HG03159 (cell line): ENCODE measurements around the gene CXXC1.
"Not testable (repeated sequence)": the region's sequence is repeated elsewhere in the genome, so short reads cannot be mapped to it uniquely, and the experiment has no call there.

ENCODE experiments used
- ATAC-seq: cut with Tn5 transposase; IDR thresholded peaks from one replicate; pipeline ENCODE4 v1.9.1; 2021; ENCODE audit warnings: mild to moderate bottlenecking, moderate library complexity; ENCODE audit not compliant: unreplicated experiment

The CXXC1 gene

DNA sequence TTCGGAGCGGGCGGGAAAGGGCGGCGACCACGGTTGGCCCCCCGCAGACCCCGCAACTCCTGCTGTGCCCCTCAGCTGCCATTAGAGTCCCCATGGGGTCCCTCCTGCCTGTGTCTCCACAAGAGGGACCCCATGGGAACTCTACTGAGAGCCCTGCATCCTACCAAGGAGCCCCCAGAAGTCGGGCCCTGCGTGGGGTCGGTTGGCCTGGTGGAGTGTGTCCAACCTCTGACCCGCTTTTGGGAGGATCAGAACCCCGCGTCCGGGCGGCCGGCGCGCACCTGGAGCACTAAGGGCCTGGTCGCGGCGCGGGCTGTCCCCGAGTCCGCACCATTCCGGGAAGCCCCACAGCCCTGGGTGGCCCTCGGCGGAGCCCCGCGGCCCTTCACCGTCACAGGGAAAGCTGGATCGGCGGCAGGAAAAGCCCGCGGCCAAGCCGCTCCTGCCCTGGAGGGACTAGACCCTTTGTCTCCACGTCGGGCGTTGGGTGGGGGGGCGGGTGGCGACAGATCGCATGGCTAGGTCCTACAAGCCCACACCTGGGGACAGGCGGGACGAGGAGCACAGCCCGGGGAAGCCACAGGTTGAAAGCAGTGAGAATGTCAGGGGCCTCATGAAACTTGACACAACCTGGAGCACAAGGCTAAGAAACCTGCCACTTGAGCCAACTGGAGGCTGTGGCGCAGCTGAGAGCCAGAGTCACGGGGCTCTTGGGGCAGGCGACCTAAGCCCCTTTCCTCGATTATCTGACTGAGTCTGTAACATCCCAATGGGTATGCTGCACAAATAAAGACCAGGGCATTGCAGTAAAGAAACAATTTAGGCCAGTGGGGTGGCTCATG is 11.2 kb upstream of the CXXC1 start:
- ATAC-seq: no peak

DNA sequence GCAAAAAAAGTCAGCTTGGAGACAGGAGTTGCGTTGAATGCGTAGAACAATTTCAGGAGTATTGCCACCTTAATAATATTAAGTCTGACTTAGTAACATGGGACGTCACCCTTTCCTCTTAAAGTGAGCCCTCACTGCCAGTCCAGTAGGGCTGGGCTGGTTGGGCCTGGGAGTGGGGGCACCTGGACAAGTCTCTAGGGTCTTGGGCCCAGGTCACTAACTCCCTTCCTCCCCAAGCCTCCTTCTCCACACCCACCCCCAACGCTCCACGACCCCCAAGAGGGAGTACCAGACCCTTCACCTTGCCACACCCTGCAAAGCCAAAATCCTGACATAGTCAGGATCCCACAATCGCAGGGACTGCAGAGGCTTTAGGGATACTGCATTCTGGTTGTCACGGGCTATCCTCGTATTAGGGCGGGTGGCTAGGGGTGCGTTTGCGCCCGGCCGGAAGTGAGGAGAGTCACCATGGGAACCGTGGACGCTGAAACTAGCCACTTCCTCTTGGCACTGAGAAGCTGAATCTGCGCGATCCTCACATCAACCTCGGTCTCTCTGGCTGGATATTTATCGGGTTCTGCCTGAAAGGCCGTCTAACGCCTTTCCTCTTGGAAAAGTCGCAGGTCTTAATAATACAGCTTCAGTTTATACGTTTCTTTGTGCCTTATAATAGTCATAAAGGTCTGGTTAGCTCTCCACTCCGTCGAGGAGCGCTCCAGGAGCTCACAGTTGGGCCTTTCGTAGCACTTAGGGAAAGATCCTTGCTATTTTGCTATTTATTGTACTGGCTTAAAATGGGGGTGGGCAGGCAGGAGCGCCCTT is 10.3 kb upstream of the CXXC1 start:
- ATAC-seq: peak; percentile 99

DNA sequence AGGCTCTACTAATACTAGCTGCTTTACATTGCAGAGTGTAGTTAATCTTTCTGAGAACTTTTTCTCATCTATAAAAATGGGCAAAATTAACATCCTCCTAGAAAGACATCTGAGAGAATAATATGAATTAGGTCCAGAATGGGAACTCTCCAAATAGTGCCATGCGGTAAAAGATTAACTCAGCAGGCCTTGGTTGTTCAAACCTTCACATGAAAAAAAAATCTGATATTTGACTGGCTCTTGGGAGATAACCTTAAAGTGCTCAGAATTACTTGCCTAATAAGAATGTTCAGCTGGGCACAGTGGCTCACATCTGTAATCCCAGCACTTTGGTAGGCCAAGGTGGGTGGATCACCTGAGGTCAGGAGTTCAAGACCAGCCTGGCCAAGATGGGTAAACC is 5.5 kb upstream of the CXXC1 start:
- no peak for ATAC-seq

DNA sequence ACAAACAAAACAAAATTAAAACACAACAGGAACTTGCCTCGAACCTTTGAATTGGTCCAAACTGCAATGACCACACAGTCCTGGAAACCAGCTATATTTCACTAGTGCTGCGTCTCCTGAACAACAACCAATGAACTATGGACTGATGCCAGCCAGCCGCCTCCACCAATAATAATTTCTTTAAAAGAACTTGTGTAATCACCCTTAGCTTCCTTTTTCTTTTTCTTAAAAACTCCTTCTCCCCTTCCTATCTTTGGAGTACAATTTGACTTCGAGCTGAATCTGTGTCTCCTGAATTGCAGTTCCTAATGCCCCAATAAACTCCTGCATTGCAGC is 1.6 kb upstream of the CXXC1 start:
- no peak for ATAC-seq

DNA sequence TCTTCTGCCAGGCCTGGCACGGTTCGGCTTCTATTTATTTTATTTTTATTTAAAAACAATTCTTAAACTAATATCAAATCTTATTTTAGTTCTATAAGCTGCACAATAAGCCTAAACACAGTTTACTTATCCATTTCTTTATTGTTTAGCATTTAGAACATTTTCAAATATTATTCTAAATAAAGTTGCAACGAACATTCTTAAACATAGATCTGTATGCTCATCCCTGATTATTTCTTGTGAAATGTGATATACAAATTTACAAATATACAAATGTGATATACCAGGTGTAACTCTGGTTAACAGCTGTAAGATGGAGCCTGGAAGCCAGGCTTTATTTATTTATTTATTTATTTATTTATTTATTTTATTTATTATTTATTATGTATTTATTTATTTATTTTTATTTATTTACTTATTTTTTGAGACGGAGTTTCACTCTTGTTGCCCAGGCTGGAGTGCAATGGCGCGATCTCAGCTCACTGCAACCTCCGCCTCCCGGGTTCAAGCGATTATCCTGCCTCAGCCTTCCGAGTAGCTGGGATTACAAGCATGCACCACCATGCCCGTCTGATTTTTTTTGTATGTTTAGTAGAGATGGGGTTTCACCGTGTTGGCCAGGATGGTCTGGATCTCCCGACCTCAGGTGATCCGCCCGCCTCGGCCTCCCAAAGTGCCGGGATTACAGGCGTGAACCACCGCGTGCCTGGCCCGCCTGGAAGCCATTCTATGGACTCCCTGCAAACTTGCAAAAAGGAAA is 1.0 kb upstream of the CXXC1 start:
- not testable (repeated sequence) for ATAC-seq

DNA sequence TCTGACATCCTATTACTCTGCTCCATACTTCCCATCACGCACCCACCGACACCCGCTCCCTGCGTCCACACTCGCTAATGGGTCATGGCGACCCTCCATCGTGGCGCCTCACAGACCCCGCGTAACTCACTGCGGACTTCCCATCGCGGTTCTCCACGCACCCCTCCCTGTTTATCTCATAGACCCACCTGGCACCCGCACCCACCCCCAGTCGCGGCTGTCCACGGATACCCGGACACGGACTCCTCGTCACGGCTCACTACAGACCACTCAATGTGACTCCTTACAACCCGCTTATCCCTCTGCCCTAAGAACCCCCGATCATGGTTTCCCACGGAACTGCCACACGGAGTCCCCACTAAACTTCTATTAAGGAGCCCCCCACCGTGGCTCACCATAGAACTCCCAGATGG is 458 bp downstream of the CXXC1 start:
- ATAC-seq: no peak

DNA sequence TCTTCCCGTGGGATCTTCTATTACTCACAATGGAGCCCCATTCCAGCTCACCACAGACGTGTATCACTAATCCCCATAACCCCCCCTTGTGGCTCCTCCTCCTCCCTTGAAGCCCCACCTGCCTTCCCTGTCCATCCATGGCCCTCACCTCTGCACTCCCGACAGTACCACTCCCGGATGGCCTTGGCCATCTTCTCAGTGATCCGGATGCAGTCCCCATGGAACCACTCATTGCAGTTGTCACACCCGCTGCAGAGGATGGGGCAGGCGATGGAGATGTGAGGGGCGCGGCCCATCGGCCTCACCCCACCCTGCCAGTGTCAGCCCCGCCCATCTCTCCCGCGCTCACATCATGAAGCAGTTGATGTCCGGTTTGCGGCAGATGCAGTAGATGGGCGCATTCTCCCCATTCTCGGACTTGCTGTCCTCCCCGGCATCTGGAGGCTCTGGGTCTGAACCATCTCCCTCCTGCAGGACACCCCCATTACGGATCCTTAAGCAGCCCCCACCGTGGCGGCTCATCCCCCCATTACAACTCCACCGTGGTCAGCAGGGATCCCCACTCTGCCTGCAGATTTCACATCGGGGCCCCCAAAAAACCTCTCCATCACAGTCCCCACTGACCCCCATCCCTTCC is 983 bp downstream of the CXXC1 start:
- ATAC-seq: no peak

DNA sequence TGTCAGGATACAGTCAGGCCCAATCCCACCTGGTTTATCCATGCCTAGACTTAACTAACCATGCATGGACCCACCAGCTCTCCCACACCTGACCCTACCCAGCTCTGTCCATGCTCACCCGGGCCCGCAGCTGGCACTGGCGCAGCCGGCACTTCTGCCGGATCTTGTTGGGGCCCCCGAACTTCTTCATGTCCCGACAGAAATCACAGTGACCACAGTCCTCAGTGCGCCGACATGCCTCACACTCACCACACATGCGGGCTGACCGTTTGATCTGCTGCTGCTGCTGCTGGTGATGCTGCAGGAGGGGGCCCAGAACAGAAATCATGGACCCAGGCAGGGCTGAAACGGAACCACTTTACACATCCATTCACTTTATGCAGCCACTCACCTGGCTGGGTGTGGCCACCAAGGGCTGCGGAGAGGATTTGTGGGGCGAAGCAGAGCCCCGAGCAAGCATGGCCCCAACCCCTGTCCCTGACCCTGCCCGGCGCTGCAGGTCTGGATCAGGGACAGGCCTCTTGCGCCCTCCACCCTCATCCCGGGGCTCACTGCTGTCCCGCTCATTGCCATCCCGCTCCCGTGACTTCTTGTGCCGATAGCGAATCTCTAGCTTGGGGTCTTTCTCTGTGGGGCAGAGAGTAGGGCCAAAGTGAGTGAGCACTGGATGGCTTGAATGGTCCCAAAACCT is 1.7 kb downstream of the CXXC1 start:
- no peak for ATAC-seq

DNA sequence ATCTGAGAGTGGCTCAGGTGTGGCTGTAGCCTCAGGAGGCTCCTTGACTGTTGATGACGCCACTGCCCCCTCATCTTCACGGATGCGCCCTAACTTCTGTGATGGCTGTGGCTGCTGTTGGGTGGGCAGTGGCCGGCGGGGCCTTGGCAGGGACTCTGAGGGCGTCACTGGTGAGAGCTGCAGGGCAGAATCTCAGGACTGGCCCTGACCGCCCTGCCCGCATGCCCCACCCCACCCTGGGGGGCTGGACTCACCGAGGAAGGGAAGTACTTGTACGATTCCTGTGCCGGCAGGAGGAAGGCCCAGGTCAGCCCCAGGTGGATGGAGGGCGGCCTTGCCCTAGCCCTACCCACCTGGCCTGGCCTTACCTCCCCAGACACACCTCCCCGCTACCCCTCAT is 2.4 kb downstream of the CXXC1 start:
- ATAC-seq: no peak

DNA sequence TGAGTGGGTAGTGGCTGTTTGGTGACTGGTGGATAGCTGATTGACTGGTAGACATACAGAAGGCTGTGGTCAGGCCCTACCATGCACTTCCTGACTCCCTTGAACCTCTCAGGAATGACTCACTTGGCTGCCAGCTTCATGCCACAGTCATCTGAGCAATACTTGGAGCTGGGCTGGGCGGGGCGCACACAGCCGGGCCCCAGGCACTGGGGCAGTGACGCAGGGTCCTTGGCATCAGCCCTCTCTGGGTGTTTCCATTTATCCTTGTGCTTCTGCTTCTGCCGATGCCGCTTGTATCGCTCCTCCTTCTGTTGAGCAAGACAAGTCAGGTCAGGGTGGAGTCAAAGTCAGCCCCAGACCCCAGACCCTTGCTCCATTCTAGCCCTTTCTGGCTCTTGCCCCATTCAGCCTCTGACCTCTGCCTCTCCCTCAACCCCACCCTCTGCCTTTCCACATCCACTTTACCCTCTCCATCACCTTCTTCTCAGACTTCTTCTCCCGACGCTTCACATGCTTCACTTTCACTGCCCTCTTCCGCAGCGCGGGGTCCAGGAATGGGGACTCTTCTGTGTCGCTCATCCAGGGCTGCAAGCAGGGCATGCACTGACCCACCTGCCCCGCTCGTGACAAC is 3.1 kb downstream of the CXXC1 start:
- ATAC-seq: no peak

DNA sequence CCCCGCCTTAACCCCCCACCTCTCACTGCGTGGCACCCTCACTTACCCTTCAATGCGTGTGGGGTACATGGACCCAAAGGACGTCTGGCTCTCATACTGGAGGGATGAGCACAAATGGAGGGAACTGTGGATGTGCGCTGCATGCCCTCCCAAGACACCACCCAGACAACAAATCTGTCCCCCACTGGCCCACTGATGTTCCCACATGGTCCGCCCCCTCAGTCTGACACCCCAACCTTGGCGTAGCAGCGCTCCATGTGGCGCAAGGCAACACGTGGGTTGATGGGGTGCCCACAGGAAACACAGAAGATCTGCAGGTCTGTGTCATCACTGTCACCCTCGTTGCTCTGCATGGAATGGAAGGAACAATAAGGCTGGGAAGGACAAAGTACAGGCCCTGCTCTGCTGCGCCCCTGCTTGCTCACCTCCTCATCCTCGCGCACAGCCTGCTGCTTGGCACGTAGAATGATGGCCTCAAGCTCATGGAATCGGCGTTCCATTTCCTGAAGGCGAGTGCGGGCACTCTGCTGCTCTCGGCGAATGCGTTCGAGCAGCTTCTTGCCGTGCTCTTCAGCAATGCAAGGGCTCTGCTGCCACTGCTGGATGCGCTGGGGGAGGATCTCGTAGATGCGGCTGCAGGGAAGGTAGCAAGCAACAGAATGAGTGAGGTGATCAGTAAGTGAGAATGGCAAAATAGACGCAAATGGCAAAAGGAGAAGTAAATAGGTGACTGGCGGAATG is 3.9 kb downstream of the CXXC1 start:
- no peak for ATAC-seq

DNA sequence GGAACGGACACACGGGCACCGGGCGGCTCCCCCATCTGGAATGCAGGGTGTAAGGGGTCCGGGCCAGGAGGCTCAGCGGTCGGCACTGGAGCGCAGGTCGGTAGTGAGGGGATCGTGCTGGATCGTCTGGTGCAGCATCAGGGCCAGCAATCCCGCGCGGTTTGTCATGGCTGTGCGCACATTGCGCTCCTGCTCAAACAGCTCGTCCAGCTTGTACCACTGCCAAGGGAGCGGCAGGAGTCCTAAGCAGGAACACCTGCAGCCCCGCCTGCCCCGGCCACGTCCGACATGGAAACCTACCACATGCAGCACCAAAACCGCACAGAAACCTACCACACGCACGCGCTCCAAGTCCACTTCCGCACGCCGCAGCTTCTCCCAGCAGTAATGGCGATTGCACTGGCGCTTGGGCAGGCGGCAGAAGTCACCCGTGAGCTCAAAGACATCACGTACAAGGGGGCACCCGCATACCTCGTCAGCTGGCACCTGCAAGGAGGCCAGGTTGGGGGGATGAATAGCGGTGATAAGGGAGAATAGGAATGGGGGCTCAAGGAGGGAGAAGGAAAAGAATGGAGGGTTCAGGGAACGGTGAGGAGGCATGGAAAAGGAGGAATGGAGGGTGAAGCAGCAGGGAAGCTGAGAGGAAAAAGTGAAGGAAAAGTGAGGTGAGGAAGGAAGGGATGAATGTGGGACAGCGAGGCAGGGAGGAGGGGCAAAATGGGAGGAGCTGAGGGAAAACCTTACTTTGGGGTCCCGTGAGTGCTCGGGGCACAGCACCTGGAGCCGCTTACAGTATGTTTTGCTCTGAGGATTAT is 4.8 kb downstream of the CXXC1 start:
- ATAC-seq: no peak

DNA sequence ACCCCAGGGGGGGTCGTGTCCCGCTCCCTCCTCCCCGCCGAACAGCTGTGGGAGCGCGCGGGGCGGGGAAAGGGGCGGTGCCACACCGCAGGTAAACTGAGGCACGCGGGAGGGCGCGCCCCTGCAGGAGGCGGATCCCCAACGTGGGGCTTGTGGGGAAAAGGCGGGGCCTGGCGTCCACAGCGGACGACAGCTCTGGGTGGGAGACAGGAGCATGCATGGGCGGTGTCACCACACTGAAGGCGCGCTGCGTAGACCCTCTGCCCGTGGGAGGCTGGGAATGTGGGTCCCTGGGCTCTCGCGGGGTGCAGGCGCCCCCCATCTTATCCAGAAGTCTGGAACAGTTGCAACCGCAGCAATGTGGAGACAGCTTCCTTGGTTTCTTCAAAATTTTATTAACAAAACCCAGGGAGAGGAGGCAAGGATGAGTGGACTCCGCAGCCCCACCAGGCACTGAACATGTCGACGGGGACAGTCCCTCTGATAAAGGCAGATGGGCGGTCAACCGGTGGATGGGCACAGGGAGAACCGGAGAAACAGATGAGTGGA is 5.4 kb downstream of the CXXC1 start:
- no peak for ATAC-seq

DNA sequence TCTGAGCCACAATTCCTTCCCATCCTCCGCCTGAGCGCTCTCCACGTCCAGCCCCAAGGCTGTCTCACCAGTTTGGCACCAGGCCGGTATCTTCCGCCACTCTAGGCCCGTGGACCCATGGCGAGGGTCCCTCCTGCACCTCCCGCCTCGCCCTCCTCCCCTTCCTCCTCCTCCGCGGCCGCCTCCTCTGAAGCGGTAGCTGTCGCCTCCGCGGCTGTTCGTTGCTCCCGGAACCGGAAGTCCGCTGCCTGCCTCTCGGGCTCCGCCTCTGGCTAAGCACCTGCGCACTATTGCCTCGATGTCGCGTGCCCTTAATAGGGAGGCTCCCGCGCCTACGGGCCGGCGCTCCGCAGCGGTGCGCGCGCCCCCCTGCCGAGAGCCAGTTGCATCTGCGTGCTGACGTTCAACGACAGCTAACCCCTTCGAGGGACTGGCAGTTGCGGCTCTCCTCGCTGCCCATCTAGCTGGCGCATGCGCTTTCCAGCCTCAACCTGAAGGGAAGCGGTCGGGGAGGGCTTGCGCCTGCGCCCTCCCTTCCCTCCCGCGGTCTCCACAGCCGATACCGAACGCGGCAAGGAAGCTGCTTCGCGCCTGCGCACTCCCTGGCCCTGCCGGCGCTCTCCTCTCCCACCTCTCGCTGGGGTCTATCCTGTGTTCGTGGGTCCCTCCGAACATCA is 6.1 kb downstream of the CXXC1 start, which contains the start of gene MBD1:
TSS of gene MBD1 (minus strand) at position 229 of the 677 bp plus-strand sequence. CDS start 1,531 bp downstream, outside the sequence.
- peak; percentile 87 for ATAC-seq

DNA sequence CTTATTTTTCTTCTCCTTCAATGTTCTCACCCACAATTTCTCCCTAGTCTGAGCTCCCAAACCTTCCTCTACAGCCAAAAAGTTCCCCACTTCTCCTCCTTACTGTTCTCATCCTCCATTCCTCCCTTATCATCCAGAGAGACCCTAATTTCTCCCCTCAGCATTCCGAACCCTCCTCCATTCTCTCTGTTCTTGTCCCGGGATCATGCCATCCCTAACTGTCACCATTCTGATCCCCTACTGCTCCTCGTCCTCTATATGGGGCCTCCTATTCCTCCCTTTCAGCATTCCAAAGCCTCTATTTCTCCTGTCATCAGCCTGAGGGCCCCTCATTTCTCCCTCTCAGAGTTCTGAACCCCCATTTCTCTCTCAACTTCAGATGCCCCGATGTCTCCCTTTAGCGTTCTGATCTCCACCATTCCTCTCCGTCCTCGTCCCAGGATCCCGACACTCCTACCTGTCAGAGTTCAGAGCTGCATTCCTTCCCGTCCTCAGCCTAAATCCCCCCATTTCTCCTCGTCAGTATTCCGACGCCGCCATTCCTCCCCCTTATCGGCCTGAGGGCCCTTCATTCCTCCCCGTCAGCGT is 6.7 kb downstream of the CXXC1 start:
- ATAC-seq: no peak

DNA sequence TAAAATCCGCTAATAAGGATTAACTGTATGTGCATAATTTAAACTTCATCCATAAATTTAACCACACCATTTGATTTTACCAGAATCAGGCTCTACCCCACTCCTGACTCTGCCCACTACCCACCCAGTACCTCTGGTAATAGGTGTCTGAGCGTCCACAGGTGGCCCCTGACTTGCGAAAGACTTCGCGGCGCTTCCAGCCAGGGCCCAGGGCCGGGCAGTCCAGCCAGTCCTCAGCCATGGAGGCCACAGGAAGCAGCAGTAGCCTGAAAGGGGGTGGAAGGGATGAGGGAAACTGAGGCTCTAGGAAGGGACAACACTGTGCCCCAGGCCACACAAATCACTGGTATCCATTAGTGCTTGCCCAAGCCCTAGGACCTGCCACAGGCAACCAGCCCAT is 7.7 kb downstream of the CXXC1 start:
- no peak for ATAC-seq

DNA sequence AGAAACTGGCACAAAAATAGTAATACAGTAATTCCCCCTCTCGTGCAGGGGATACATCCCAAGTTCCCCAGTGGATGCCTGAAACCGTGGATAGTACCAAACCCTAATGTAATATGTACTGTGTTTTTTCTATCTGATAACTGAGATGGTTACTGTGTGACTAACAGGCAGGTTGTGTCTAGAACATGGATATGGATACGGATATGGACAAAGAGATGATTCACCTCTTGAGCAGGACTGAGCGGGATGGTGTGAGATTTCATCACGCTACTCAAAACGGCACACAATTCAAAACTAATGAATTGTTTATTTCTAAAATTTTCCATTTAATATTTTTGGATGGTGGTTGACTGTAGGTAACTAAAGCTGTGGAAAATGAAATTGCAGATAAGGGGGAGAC is 9.6 kb downstream of the CXXC1 start:
- ATAC-seq: no peak
